Activated CD8-positive, alpha-beta memory T cell treated with anti-CD3 and anti-CD28 coated beads, Interleukin-2, amount 50 U/mL, for 1 hour (primary cell): ENCODE data around the gene CALR.
"Not testable (repeated sequence)": the region's sequence is repeated elsewhere in the genome, so short reads cannot be mapped to it uniquely, and the experiment has no call there.

Experiments used
- DNase-seq: peaks from one replicate; pipeline ENCODE4 v3.0.0-alpha.2; 2020; ENCODE audit errors: extremely low read depth

Gene CALR

GRCh38 chr19:12937927-12938778 lies at the start of gene CALR:
CALR (plus strand) TSS chr19:12938609; CDS start chr19:12938680, 71 bp downstream.
- DNase-seq: peak; percentile 100

DNA sequence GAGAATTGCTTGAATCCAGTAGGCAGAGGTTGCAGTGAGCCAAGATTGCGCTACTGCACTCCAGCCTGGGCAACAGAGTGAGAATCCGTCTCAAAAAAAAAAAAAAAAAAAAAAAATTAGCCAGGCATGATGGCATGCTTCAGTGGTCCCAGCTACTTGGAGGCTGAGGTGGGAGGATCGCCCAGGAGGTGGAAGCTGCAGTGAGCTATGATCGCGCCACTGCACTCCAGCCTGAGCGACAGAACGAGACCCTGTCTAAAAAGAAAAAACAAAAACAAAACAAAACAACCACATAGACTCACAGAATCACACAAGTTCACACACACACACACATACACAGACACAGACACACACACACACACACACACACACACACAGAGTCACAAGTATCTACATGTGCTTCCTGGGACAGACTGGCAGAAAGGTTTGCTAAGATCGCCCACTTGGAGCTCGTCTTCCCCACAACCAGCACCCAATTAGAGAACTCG lies 48.1 kb upstream of the CALR start:
- not testable (repeated sequence) for DNase-seq

DNA sequence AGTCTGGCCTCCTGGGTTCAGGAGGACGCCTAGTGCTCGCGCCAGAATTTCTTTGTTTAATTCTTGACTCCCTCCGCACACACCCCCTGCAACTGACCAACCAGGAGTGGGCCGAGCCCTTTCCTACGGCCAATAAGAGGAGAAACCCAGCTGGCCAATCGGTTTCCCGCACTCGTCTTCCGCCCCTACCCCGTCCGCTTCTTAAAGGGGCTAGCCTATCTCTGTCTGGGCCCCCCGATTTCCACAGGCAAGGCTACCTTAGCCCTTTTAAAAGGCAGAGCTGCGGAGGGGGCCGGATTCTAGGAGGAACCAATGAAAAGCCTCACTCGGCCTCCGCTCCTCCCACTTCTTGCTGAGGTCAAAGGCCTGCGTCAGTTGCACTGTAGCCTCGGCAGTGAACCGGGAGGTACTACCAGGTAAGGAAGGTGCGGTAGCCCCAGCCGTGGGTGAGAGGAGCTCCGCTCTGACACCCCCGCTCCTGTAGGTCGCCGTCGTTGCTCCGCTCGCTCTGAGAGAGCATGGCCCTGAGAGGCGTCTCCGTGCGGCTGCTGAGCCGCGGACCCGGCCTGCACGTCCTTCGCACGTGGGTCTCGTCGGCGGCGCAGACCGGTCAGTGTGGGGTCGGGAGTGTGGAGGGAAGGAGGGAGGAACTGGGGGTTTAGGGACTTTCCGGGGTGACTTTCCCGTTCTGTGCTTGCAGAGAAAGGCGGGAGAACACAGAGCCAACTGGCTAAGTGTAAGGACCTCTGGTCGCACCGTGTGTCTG lies 47.4 kb upstream of the CALR start, which contains the start of gene GCDH:
Gene GCDH (plus strand): TSS at position 374 of the 766 bp plus-strand sequence. CDS start 145 bp downstream, at position 519.
- DNase-seq: peak; percentile 97

DNA sequence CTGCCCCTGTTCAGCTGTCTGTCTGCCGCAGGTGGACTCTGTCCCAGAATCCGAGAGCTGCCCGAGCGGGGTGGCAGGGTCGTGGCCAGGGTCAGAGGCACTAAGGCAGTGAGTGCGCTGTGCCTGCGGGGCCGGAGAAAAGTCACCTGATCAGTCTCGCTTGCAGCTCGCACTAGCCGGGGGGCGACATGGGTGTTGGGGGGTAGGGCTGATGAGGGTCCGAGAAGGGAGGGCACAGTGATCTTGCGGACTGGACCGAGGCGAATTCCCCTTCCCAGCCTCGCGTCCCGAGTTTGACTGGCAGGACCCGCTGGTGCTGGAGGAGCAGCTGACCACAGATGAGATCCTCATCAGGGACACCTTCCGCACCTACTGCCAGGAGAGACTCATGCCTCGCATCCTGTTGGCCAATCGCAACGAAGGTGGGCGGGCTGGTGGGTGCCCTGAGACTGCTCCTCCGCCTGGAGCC lies 46.8 kb upstream of the CALR start:
- no peak for DNase-seq

DNA sequence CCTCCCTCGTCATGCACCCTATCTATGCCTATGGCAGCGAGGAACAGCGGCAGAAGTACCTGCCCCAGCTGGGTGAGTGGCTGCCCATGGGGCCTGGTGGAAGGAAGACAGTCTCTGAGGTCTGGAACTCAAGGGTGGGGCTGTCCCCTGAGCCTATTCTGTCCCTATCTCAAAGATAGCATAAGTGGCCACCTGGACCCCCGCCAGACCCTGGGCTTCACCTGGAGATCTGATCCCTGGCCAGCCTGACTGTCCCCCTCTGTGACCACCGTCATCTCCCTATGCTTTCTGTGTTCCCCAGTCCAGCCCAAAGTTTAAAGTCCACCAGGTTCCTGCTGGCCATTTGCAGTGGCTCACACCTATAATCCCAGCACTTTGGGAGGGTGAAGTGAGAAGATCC lies 44.8 kb upstream of the CALR start:
- DNase-seq: no peak

- no peak for DNase-seq
These were observed 41.9 kb upstream of the CALR start for GRCh38 chr19:12896460-12896859.

DNA sequence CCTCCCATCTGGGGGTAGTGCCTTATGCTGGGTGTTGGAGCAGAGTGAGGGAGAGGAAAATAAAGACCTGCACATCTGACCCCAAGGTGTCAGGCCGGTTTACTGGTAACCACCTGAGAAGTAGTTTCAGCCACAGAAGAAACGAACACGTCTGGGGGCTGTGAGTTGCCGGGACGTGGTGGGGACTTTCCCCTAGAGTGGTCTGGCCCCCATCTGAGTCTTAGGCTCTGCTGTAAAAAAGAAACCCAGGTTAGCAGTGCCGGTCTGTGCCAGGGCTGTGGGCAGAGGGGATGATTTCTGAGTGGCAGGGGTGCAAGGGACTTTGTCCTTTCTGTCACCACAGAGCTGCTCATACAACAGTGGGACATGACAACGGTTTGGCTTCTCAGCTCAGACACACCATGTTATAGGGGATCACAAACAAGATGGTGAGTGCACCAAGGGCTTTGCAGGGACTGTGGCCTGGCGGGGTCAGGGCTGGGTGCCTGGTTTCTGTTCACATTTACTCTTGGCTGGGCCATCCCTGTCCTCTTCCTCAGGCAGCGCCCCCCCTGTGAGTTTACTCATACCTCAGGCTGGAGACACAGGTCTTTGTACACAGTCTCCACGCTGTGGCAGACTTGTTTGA lies 38.4 kb upstream of the CALR start:
- no peak for DNase-seq

GRCh38 chr19:12907166-12907565 lies 31.2 kb upstream of the CALR start:
- DNase-seq: no peak

- no peak for DNase-seq
These were observed 25.8 kb upstream of the CALR start for GRCh38 chr19:12912571-12912970.

- DNase-seq: no peak
These were observed 25.3 kb upstream of the CALR start for GRCh38 chr19:12913011-12913561.

GRCh38 chr19:12913851-12914690 lies 24.3 kb upstream of the CALR start:
- DNase-seq: no peak

DNA sequence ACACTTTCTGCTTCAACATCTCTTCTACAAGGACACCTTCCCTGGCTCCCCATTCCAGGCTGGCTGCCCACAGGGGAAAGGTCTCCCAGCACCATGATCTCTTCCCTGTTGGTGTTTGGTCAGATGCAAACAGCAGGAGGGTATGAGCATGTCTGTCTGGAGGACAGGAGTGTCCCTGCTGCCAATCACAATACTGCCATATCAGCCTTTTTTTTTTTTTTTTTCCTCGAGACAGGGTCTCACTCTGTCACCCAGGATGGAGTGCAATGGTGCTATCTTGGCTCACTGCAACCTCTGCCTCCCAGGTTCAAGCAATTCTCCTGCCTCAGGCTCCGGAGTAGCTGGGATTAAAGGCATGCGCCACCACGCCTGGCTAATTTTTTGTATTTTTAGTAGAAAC lies 22.5 kb upstream of the CALR start:
- not testable (repeated sequence) for DNase-seq

GRCh38 chr19:12918253-12918652 lies 20.2 kb upstream of the CALR start:
- DNase-seq: no peak

- DNase-seq: no peak
These were observed 17.4 kb upstream of the CALR start for GRCh38 chr19:12921047-12921446.

DNA sequence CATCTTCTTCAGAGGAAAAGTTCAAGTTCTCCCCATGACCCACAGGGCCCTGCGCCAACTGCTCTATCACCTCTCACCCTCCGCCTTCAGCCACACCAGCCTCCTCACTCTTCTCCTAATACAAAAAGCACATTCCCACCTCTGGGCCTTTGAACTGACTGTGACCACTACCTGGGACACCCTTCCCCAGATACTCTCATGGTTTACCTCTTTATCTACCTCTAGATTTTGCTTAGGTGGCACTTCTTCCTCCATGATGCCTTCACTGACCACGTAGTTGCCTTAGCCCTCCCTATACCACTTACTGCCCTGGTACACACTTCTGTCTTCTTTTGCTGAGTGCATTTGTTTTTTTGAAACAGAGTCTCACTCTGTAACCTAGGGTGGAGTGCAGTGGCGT lies 15.4 kb upstream of the CALR start:
- no peak for DNase-seq

GRCh38 chr19:12924621-12925310 lies 13.6 kb upstream of the CALR start:
- DNase-seq: no peak

GRCh38 chr19:12930002-12930645 lies 8.3 kb upstream of the CALR start:
- no peak for DNase-seq

- DNase-seq: no peak
These were observed 5.8 kb upstream of the CALR start for GRCh38 chr19:12932392-12933286.
